GM18499 (cell line): ENCODE measurements around the gene NUDT8.

Experiments used
- ATAC-seq: cut with Tn5 transposase; IDR thresholded peaks from one replicate; pipeline ENCODE4 v1.9.1; 2021; ENCODE audit warnings: moderate number of reproducible peaks; ENCODE audit not compliant: insufficient read depth, unreplicated experiment

The NUDT8 gene, protein sequence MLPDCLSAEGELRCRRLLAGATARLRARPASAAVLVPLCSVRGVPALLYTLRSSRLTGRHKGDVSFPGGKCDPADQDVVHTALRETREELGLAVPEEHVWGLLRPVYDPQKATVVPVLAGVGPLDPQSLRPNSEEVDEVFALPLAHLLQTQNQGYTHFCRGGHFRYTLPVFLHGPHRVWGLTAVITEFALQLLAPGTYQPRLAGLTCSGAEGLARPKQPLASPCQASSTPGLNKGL

DNA sequence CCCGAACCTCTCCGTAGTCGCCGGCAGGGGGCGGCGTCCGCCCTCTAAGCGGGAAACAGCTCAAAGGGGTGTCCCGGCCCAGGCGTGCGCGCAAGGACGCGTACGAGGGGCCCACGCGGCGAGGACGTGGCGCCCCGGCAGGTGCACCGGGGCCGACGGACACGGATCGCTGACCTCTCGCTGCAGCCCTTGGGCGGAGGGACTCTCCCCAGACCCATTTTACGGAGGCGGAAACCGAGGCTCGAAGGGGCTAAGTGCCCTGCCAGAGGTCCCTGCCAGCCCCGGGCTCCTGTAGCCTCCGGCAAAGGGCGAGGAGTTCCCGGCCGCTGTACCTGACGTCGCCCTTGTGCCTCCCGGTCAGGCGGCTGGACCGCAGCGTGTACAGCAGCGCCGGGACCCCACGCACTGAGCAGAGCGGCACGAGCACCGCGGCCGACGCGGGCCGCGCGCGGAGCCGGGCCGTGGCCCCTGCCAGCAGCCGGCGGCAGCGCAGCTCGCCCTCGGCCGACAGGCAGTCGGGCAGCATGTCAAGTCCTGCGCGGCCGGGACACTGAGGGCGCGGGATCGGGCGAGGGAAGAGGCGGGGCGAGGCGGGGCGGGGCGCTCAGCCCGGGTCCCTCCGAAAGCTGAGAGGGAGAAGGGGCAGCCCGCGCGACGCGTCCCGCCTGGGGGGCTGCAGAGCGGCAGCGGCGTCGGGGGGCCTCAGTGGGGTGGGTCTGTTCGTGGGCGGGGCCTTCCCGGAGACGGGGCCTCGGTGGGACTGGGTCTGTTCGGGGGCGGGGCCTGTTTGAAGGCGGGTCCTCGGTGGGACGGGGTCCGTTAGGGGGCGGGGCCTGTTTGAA is at the start of gene NUDT8:
TSS of gene NUDT8 (minus strand) at position 552 of the 842 bp plus-strand sequence. CDS start at position 526, 26 bp downstream.
- ATAC-seq: peak; percentile 29

DNA sequence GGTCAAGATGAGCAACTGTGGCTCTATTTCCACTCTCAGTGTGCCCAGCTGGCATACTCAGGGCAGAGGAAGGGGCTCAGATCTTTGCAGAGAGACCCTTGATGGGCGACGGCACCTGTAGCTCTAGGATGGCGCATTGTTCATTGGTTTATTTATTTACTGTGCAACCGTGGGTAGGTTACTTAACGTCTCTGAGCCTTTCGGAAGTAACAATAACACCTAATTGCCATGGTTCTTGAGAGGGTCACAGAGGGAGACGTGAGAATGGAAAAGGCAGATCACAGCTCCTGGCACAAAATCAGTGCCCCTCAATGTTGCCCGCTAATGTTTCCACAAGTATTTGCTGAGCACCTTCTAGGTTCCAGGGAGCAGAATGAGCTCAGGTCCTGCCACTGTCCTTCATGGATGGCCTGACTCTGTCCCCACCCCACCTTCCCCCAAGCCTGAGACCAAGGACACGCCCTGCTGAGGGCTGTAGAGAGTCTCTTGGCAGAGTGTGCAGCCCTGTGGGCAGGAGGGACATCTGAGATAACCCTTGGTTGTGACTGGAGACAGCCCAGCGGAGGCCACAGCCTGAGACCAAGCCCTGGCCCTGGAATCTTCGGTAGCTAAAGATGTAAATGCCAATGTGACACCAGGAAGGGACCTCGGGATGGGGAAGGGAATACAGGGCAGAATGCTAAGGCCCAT is 45.5 kb upstream of the NUDT8 start:
- ATAC-seq: no peak

DNA sequence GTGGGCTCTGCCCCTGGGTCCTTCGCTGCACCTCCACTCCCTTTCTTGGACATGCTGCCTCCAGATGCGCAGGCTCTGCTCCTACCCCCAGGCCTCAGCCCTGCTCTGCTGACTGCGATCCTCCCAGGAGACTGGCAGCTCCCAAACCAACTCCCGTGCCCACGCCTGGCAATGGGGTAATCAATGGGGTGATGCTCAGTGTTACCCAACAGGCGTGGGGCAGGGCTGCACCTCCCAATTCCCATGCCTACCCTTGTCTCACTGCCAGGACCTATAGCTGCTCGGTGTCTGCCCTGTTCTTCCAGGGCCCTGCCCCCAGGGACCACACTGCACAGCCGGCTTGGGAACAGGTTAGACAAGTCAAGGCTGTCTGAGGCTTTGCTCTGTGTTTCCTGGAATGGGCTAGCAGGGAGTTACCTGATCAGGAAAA is 44.7 kb upstream of the NUDT8 start, which contains the start of gene ALDH3B2:
TSS of gene ALDH3B2 (minus strand) at position 182 of the 430 bp plus-strand sequence. CDS start 7,688 bp downstream, outside the sequence.
- ATAC-seq: no peak

DNA sequence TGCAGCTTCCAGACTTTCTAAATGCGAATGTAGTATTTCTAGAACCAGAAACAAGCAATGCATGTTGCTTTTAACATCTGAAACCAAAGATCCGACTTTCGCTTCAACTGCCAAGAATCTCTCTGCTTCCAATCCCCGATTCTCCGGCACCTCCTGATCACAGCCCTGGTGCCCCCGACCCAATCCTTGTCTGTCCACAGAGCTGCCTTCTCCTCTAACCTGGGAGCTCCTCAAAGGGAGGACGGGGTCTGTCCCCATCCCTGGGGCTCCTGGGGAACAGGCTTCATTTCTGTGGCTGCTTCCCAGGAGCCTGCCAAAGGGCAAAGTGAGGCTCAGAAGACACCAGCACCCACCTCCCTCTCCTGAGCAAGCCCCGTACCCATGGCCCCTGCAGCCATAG is 44.2 kb upstream of the NUDT8 start:
- ATAC-seq: no peak

DNA sequence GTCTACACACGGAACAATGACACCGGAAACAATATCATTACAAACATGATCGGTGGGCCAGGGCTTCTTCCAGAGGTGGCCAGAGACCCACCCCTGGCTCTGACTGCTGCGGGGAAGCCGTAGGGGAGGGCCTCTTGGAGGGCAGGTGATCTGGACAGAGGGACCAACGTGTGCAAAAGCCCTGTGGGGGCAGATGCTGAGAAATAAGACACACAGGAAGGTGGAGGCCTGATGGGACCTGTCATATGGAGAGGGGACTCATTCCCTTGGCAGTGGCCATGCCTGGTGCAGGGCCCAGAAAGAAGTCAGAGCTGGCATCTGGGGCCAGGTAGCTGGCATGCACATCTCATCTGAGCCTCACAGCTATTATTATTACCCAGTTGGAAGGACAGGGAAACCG is 43.6 kb upstream of the NUDT8 start:
- ATAC-seq: no peak

DNA sequence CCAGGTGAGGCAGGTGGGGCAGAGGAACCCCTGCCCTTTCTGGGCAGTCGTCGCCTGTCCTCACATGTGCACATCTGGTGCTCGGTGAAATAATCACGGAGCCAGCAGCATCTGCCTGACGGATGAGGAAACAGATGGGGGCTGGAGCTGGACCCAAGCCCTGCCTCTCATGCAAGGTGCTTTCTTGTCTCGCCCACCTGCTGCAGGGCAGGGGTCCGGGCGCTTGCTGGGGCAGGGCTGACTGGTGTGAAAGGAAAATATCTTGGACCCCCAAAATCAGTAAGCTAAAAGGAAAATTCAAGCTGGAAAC is 41.4 kb upstream of the NUDT8 start:
- no peak for ATAC-seq

DNA sequence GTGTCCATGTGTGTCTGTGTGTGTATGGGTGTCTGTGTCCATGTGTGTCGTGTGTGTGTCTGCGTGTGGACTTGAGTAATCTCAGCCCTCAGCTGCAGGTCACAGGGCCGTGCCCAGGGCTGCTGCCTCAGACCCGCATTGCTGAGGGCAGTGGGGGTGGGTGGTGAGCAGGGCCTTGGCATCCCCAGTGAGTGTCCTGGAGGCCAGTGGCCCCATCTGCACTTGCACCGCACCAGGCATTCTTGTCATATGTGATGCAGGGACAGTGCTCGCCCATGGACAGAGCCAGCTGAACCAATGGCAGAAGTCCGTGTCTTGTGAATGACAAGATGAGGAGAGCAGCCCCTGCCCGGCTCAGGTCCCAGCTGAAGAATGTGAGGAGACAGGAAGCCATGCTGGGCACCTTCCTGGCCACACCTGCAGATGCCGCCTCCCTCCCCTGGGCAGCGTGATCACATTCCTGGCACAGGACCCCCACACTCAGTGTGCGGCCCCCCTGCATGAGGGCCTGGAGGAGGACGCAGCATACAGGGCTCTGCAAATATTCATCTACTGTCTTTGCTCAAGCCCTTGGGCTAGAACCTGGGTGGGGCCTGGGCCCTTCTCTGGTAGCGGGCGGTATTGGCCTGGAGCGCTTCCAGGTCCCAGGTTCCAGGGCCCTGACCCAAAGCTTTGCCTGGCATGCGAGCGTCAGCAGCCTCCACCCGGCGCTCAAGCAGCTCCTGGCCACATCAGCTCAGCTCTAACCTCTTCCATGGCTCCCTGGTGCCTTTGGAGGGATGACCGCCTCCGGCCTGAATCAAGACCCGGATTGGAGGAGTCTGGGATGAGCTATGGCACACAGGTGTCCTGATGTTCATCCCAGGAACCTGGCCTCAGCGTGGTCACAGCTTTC is 40.8 kb upstream of the NUDT8 start:
- ATAC-seq: no peak

DNA sequence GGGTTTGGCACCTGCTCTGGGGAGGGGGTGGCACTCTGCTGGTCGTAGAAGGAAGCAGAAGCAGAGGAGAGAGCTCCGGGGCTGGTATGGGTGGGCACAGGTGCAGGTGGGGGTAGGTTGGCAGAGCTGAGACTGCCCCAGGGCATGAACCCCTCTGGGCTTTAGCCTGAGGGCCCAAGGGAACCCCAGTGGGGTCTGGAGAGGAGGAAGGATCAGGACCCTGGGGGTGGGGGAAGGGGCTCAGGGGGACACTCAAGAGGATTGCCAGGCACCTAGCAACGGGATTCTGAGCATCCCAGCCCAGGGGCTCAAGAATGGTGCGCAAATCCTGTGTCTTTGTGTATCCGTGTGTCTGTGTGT is 38.4 kb upstream of the NUDT8 start:
- no peak for ATAC-seq

DNA sequence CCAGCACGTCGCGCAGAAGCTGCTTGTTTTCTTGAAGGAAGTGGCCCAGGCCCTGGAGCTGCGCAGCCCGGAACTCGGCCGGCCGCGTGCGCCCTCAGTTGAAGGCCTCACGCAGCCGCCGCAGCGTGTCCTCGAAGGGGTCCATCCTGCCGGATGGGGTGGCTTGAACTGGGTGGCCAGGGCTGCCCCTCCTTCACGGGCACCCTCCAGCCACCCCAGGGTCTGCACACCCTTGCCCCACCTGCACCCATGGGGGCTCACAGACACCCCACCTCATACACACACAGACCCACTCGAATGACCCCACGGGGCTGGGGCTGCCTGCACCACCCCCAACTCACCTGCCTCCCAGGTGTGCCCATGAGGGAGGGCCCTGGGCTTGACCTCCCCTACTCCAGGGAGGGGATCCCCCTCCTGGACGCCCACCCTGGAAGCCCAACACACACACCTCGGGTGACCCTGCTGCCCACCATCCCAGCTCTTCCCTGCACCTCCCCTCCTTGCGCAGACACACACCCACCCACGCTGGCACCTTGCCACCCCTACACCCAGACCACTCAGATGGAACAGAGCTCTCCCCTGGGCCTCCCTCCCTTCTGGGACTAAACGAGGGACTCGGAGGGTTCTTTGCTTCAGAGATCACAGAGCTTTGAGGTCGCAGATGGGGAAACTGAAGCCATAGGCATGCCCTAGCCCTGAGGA is 37.9 kb upstream of the NUDT8 start:
- ATAC-seq: no peak

DNA sequence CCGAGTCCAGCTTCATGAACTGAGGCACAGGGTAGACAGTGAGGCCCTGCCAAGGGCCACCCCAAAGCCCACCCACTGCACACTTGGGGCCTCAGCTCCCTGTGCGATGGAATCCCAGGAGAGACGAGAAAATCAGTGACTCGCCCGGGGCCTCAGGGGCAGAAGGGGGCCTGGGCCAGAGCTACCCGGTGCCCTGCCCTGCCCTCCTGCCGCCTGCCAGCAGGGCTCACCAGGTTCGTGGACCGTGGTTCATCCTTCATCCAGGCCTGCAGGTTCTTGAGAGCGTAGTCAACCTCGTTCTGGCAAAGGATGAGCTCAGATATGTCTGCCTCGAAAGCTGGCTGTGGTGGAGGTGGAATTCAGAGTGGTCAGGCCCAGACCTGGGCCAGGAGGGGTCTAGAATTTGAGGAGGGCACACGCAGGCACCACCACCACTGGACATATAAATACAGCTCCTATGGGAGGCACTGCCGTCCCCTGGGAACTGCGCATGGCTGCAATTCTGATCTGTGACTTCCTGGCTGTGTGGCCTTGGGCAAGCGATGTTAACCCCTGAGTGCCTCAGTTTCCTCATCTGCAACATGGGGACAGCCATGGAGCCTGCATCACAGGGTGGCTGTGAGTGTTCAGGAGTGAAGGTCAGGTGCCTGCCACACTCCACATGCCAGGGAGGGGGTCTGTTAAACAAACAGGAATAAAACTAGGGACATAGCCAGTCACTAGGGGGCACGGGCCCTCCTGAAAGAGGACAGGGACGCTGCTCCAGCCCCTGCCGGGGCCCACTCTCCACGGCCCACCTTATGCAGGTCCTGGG is 37.1 kb upstream of the NUDT8 start:
- no peak for ATAC-seq

DNA sequence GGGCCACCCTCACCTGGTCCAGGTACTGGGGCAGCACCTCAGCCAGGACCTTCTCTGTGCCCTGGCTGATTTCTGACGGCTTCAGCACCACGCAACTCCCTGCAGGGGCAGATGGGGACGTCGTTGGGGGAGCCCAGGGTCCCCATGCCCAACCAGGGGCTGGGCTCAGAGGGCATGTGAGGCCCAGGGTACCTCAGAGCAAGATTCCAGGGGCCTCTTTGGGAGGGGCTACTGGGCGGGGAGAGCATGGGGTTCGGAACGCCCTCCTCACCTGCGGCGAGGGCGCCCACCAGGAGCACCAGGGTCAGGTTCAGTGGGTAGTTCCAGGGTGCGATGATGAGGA is 36.5 kb upstream of the NUDT8 start:
- no peak for ATAC-seq

DNA sequence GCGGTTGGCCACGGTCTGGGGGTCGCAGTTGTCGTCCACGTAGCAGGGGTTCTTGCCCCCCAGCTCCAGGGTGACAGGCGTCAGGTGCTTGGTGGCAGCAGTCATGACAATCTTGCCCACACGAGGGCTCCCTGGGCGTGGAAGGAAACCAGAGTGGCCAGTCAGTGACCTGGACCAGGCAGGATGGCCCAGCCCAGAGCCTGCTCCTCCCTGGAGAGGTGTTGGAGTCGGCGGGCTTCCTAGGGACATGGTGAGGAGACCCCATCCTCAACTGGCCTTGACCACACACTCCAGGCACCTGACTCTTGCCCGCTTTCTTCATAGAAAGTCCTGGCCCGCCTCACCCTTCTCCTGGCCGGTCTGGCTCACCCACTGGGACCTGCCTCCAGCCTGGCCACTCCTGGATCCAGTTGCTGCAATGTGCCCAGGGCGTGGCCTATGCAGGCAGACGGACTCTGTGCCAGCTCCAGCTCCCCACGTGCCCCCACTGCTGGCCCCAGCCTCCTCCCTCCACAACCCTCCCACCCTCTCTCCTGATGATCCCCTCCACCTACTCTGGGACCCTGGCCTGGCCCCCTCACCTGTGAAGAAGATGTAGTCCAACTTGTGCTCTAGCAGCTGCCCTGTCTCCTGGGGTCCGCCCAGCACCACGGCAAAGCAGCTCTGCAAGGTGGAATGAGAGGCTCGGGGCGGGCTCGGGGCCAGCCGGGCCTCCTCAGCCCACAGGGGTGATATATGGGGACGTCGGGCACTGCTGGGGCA is 36.0 kb upstream of the NUDT8 start:
- no peak for ATAC-seq

DNA sequence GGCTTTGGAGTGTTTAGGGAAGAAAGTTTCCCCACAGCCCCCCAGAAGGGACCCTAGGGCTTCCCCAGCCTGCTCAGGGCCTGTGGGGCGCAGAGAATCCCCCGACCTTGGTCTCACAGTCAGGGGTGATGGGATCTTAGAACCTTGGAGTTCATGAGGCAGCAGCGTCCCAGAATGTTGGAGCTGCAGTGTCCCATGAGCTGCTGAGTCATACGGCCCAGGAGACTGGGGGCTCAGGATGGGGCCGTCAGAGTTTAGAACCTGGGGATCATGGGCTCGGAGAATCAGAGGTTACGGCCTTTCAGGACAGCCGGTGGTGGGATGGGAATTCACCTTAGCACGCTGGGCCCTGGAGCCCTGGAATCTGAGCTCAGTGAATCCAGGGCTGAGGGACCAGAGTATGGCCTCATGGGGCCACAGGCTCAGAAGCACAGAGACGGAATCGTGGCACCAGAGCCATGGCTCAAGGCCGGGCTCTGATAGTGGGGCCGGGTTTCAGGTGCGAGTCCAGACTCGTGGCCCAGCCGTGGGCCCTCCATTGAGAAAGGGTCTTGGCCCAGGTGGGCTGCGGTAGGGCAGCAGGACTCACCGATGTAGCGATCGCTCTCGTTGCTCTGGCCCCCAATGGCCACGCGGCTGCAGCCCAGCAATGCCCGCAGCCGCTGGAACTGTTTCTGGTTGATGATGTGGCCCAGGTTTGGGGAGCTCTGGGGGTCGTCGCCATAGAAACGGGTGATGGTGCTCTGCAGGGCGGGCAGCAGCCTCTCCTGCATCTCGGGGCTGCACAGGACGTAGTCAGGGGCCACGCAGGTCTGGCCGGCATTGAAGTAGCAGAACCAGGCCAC is 35.2 kb upstream of the NUDT8 start:
- ATAC-seq: no peak

DNA sequence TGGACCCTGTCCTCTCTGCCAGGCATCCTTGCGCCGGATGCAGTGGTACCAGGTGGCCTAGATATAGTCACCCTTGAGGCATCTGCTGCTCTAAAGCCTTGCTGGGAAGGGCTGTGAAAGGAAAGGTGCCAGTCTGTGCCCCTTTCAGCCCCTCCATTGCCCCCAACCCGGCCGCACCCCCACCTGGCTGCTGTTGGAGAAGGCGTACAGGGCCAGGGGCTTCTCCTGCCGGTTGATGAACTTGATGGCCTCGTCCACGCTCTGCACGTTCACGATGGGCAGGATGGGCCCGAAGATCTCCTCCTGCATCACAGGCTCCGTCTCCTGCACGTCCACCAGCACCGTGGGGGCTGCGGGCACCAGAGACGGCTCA is 34.5 kb upstream of the NUDT8 start:
- no peak for ATAC-seq

DNA sequence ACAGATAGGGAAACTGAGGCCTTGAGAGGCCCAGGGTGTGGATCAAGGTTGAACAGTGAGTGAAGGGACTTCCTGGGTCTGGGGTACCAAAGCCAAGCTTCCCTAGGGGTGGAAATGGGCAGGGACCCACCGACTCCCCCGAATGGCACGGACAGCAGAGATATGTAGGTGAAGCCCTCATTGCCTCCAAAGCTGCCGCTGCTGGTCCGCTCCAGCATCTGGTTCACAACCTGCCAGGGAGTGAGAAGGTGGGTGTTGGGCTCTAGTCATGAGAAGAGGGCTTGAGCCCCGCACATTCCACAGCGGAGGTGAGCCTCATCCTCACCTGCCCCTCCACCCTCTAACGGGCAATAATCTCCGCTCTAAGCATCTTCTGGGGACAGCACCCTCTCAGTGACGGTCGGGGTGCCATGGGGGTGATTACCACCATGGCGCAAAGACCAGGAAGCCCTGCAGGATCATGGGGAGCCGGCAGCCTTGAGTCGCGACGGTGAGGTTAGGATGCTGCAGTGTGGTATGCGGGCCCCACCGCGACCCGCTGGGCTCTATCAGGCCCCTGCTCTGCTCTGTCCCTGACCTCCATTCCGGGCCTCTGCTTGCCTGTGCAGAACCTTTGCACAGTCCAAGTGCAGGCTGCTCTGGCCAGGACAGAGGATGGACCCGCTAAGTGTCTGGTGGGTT is 33.9 kb upstream of the NUDT8 start:
- no peak for ATAC-seq

DNA sequence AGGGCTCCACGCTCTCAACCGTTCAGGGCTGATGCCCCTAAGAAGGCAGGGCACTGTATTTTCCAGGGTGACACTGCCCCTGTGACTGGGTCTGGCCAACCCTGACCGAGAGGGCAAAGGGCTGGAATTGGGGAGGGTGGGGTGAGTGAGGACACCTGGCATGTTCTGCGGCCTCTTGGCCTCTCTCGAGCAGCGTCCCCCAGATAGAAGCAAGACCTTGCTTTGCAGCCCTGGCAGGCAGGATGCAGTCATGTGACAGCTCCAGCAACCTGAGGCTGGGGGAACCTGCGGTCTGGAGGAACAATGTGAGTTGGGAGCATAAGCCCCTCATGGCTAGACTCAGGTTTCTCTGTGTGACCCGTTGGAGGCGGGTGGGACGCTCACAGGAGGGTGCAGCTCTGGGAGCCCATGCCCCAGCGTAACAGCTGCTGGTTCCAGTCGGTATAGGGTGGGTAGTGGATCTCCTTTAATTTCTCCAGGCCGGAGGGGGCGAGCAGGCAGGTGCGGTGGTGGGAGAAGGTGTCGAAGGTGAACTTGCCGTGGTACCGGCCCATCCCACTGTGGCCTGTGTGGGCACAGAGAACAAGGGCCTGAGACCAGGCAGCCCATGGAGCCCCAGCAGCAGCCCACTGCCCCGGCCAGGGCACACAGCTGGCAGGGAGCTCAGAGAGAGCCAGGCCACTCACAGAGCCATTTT is 33.2 kb upstream of the NUDT8 start:
- ATAC-seq: no peak
